Brain microvascular endothelial cell (primary cell): ENCODE measurements around the gene CHIC1.
A peak's percentile ranks its signal among the peaks of the same experiment; 100 is the strongest.
"Not testable (repeated sequence)": the region's sequence is repeated elsewhere in the genome, so short reads cannot be mapped to it uniquely, and the experiment has no call there.

Experiments used
- DNase-seq: peaks from one replicate; pipeline ENCODE4 v3.0.0-alpha.2; 2020
- H3K27ac ChIP-seq: fragments of 250-450 bp; sonication (Bioruptor Pico); 2 replicates; pipeline ENCODE4 v1.5.1; 2020; ENCODE audit warnings: mild to moderate bottlenecking, moderate library complexity
- H3K27me3 ChIP-seq: fragments of 250-450 bp; sonication (Bioruptor Pico); replicated peaks from 2 replicates; pipeline ENCODE4 v1.5.1; 2020; ENCODE audit warnings: mild to moderate bottlenecking
- H3K36me3 ChIP-seq: fragments of 250-450 bp; sonication (Bioruptor Pico); replicated peaks from 2 replicates; pipeline ENCODE4 v1.5.1; 2020; ENCODE audit warnings: mild to moderate bottlenecking
- H3K4me3 ChIP-seq: 2 replicates; pipeline ENCODE4 v1.5.1; 2011; ENCODE audit warnings: low read depth, mild to moderate bottlenecking, control low read depth, low read length, moderate library complexity
- CTCF ChIP-seq: IDR thresholded peaks from 2 replicates; pipeline ENCODE4 v1.5.1; 2011; ENCODE audit warnings: low read depth, mild to moderate bottlenecking, moderate library complexity, low read length, control low read depth, inconsistent platforms; ENCODE audit errors: missing control alignments
- in situ Hi-C: cut with HindIII; loops from 2 replicates; pipeline ENCODE4 v1.10.0; 2017; ENCODE audit warnings: low sequenced_read_pairs, low pct_ligation_motif_present

Gene CHIC1

GRCh38 chrX:73647212-73647611 is 84.2 kb downstream of the CHIC1 start:
- TF ChIP-seq CTCF: no peak
- Histone ChIP-seq H3K27me3 (no peaks in the 10 kb centered on the region), H3K36me3 (no peaks in the 10 kb centered on the region), H3K27ac (no peak overlapping the region), H3K4me3 (no peak overlapping the region)
- in situ Hi-C loops: no loop called here
- no peak for DNase-seq

GRCh38 chrX:73647632-73648322 is 84.8 kb downstream of the CHIC1 start:
- H3K27ac ChIP-seq: no peak overlapping the region
- no peak overlapping the region for H3K4me3 ChIP-seq
- TF ChIP-seq CTCF: no peak
- no peaks in the 10 kb centered on the region for H3K36me3 ChIP-seq
- no peak for DNase-seq
- no peaks in the 10 kb centered on the region for H3K27me3 ChIP-seq
- in situ Hi-C loops: no loop called here

GRCh38 chrX:73661322-73661721 is 98.3 kb downstream of the CHIC1 start:
- H3K27me3 ChIP-seq, DNase-seq, H3K36me3 ChIP-seq, H3K4me3 ChIP-seq, in situ Hi-C loops, H3K27ac ChIP-seq: not testable (repeated sequence)

GRCh38 chrX:73668779-73669178 is 105.8 kb downstream of the CHIC1 start:
- H3K27ac ChIP-seq: no peak overlapping the region
- no peak for TF ChIP-seq CTCF
- in situ Hi-C loops: no loop called here
- H3K4me3 ChIP-seq: no peak overlapping the region
- H3K36me3 ChIP-seq: no peaks in the 10 kb centered on the region
- no peak for DNase-seq
- H3K27me3 ChIP-seq: no peaks in the 10 kb centered on the region

- no peak for TF ChIP-seq CTCF
- Histone ChIP-seq H3K4me3 (no peak overlapping the region), H3K27me3 (no peaks in the 10 kb centered on the region), H3K36me3 (no peaks in the 10 kb centered on the region), H3K27ac (no peak overlapping the region)
- in situ Hi-C loops: no loop called here
- DNase-seq: no peak
Measured at GRCh38 chrX:73681408-73681807, 118.4 kb downstream of the CHIC1 start.

GRCh38 chrX:73683236-73683859 is 120.4 kb downstream of the CHIC1 start:
- DNase-seq: peak; percentile 2
- TF ChIP-seq CTCF: no peak
- no peak overlapping the region for H3K27ac ChIP-seq
- in situ Hi-C loops: no loop called here
- H3K36me3 ChIP-seq: no peaks in the 10 kb centered on the region
- no peak overlapping the region for H3K4me3 ChIP-seq
- H3K27me3 ChIP-seq: no peaks in the 10 kb centered on the region

- H3K27ac ChIP-seq, H3K27me3 ChIP-seq, H3K36me3 ChIP-seq, in situ Hi-C loops, DNase-seq, H3K4me3 ChIP-seq: not testable (repeated sequence)
Measured at GRCh38 chrX:73707014-73707413, 144.0 kb downstream of the CHIC1 start.
